Stimulated activated CD4-positive, alpha-beta T cell treated with anti-CD3 and anti-CD28 coated beads, Interleukin-4, amount 100 ng/mL, for 48 hours (primary cell): ENCODE measurements around the gene AKNA.

Source experiments
- DNase-seq, 2 donors: peaks; one replicate each; pipeline ENCODE4 v3.0.0-alpha.2; 2020; ENCODE audit warnings: low read depth in 2 of 2

Gene AKNA

DNA sequence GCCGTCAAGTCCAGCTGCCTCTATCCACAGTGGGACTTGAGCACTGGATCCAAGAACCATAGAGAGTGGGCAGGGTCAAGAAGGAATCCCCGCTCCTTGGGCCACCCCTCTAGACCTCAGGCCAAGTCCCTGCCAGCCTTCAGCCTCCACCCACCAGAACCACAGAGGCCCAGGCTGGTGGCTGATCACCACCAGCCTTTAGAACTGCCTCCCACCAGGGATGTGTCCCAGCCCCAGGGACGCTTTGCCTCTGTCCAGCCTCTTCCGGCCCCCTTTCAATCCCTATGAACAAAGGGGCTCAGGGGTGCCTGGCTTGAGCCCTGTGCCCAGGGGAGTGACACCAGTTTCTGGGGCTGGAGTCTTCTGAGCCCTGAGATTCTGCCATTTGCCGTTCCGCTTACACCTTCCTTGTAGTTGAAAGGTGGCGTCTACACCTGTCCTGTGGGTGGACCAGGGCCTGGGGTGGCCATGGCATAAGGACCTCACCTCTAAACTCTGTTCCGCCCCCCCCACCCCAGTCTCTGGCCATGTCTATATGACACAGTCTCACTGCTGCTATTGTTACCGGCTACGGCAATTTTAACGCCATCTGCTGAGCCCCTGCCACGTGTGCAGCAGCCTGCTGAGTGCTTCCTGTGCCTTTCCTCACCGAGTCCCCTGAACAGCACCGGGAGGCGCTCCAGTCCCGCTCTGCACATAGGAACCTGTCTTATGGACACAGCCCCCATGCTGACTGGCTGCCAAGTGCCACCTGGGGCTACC lies 100.6 kb downstream of the AKNA start:
- DNase-seq, result no peak

DNA sequence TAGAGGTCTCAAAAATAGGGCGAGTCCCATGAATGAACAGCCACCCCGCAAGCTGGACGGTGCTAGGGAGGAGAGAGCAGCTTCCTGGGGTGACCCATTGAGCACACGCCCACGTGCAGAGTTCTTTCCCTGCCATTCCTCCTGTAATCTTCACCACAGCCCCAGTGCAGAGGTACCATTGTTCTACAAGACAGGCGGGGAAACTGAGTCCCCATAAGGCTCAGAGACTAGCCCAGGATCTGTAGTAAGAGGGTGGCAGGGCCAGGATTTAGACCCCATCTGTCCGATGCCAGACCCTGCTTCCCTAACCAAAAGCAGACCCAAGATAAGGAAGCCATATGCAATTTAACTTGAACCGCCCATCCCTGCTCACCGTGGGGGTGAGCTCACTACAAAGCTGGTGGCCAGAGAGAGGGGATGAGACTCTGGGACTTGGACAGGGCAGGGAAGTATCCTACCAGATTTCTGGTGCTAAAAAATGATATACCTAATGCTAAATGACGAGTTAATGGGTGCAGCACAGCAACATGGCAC lies 101.6 kb downstream of the AKNA start:
- no peak for DNase-seq

DNA sequence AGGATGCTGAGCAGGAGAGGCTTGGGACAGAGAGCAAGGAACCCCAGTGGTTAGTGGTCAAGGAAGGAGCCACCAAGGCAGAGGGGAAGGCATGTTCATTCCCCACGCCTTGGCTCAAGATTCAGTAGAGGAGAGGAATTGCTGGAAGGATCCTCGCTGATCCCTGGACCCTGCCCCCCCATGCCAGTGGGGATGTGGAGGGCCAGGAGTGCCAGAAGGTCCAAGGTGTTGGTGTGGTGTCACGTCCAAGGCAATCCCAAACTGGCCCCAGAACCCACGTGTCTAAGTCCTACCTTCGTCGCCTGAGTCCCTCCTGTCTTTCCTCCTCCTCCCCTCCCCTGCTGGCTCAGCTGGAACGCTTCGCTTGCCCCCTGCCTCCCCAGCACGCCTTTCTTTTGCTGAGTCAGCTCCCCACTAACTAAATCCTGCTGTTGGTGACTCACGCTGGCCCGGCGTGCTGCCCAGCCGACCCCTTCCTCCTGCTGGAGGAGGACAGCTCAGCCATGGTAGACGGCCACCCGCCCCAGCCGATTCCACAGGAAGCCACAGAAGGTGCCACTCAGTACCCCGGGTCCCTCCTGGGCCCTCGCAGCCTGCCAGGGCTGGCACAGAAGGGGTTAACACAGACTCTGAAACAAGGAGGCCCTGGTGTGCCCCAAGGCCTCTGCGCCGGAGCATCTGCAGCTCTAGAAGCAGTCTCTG lies 102.5 kb downstream of the AKNA start:
- no peak for DNase-seq

GRCh38 chr9:114284316-114285060 lies 103.3 kb downstream of the AKNA start:
- DNase-seq, result no peak
